HG02678 (cell line): Measurements from ENCODE around the gene ADGRB3.

Source experiments
- ATAC-seq: cut with Tn5 transposase; IDR thresholded peaks from one replicate; pipeline ENCODE4 v1.9.1; 2021; ENCODE audit warnings: mild to moderate bottlenecking, moderate library complexity; ENCODE audit not compliant: unreplicated experiment

ADGRB3 gene

DNA sequence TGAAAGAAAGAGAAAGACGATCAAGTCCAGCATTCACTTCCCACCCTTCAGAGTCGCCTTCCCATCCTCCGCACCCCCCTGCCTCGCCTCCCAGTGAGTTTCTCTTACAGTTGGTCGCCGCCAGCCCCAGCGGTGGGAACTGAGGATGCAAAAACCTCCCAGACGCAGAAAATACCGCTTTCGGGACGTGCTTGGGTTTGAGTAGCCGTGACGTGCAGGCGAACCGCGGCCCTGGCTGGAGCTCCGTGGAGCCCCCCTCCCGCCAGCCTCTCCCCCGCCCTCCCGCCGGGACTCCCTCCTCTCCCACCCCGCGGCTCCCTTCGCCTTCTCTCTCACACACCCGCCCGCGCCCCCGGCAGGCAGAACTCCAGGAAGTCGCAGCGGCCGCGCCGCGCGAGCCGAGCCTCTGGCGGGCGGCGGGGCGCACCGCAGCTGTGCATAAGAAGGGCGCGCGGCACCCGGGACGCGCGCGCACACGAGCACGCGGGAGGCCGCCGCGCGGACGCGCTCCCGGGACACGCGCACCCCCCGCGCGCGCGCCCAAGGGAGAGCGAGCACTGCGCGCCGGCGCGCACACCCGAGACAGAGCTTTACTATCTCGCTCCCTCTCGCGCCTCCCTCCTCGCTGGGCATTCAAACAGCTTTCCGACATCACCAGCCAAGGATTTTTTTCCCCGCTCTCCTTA, at the start of gene ADGRB3:
TSS of gene ADGRB3 (plus strand) at position 557 of the 686 bp plus-strand sequence. CDS start 3,394 bp downstream, outside the sequence.
- peak; percentile 77 for ATAC-seq

DNA sequence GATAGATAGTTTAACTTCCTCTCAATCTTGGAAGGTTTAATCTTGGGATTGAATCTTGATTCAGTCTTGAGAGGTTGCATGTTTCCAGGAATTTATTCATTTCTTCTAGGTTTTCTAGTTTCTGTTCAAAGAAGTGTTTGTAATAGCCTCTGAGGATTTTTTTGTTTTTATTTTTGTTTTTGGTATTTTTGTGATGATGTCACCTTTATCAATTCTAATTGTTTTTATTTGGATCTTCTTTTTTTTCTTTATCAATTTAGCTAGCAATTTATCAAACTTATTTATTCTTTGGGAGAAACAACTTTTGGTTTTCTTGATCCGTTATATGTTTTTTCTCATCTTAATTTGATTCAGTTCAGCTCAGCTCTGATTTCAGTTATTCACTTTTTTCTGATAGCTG, 41.5 kb upstream of the ADGRB3 start:
- no peak for ATAC-seq

DNA sequence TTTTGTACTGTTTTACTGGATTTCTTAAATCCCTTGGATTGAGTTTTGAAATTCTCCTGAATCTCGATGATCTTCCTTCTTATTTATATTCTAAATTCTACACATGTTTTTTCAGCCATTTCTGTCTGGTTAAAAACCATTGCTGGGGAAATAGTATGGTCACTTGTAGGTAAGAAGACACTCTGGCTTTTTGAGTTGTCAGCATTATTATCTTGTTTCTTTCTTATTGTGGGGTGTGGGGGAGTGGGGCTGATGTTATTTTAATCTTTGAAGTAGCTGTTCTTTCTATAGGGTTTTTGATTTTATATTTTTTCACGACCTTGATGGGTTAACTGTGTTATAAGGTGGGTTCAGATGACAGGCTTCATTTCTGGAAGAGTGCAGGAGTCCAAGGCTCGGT, 37.4 kb upstream of the ADGRB3 start:
- no peak for ATAC-seq

DNA sequence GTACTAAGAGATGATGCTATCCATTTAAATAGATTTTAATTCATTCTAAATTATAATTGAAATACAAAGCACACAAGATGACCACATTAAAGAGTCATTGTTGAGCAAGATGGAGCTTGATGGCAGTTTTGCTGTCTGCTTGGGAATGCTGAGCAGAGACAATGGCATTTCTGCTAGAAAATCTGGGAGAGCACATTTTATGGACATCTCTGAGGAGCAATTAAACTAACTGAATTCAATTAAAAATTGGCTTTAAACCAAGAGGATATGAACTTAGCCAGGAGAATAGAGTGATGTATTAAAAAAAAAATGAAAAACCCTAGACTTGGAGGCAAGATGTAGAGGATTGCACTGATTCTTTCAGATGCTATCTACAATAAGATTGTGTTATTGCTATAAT, 19.1 kb upstream of the ADGRB3 start:
- no peak for ATAC-seq

DNA sequence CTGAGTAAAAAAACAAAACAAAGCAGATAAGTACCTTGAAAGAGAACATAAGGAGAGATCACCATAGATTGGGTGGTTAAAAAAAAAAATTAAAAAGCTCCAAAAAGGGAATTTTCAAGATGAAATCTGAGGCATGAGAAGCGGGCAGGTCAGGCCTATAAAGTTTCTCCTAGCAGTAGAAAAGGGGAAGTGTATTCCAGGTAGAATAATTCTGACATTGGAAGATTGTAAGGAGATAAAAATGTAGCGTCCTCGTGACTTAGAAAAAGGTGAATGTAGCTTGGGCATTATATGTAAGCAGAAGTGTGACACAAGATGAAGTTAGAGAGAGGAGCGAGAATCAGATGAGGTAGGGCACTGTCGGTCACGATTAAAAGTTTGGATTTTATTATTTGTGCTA, 9.1 kb upstream of the ADGRB3 start:
- ATAC-seq, result no peak

DNA sequence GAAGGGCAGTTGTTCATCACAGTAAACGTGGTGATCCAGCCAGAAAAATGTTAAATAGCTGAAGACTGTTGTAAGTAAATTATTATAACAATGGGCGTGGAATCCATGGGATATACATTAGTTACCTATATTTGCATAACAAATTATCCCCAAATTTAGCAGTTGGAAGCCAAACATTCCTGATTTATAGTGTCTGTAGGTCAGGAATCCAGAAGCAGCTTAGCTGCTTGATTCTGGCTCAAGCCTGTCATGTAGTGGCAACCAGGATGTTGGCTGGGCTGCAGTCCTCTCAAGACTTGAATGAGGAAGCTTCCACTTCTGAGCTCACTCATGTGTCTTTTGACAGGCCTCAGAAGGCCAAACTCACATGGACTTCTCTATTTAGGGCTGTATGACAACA, 6.9 kb upstream of the ADGRB3 start:
- no peak for ATAC-seq

DNA sequence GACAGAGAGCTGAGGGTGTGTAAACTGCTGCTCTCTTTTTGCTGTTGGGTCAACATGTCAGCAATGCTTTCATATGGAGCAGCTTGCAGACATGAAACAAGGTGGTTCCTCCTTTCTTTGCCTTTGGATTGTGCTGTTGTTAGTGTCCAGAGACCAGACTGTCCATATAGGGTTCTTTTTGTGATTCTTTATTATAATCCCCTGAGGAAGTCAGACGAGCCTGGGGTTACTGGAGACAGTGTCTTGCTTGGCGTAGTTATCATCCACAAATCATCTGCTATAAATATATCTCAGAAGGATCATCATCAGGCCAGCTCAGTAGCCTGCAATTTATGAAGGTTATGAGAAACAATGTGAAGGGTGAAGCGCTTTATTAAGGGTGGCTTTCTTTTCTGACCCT, 2.3 kb upstream of the ADGRB3 start:
- no peak for ATAC-seq

DNA sequence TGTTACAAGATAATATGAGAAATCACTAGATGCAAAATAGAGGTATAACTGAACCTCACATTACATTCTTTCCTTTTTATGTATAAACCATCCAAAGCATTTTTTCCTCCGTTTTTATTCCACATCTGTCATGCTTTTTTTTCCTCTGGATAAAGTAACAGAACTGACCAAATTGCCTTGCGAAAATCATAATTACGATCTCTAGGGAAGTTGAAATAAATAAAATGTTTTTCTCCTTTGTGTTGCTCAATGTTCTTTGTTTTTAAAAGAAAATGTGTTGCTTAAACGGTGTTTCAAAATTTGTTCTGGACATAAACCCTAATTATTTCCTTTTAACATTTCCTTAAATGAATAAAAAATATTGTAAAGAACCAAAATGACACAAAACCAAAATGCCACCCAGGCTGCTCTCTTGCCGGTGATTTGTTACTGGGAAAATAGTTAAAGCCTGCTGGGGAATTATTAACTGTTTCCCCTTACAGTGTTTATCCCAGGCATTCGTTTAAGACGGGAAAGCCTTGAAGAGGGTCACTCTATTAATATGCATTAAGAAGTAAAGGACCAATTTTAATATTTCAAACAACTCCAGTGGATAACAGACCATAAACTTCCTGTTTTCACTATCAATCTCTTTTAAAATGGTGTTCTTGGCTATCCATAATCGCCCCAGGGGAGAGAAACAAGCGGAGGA, 1.7 kb upstream of the ADGRB3 start:
- no peak for ATAC-seq

DNA sequence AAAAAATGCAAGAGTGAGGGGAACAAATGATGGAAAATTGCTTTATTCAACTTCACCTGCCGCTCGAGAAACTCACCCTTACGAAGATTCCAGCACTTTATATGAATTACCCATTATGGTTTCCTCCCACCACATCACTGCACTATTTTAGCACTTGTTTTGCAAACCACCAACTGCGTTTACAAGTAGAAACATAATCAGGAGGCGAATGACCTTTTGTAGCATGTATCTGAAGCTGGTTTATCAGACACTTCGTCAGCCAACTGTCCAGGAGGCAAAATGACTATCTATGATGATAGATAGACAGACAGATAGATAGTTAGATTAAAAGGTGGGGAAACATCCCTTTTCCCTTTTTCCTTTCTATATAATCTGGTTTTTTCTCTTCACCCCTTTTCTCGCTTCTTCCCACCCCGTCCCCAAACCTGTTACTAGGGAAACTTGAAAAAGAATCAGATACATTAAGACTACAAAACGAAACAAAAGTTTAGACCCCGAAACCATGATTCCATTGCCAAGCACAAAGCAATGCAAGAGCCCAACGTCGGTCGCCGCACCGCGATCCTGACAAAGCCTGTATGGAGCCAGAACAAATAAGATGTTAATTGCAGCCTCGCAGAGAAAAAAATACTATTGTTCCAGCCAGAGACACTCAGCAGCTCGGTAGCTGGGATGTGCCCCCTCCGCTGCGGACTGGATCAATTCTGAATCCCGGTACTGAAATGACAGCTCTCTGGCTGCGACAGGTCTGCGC, 933 bp upstream of the ADGRB3 start:
- ATAC-seq, result peak; percentile 1

DNA sequence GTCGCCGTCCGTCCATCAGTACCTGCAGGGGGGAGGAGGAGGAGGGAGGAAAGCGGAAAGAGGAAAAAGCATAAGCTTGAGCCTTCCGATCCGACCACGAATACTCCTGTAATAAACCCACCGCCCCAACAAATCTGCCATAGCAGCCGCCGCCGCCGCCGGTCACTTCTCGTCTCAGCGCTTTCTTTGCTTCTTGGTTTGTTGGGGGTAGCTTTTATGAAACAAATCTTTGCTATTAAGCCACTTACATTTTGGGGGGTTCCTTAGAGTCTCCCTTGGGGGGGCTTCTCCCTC, 277 bp downstream of the ADGRB3 start:
- ATAC-seq, result peak; percentile 4

DNA sequence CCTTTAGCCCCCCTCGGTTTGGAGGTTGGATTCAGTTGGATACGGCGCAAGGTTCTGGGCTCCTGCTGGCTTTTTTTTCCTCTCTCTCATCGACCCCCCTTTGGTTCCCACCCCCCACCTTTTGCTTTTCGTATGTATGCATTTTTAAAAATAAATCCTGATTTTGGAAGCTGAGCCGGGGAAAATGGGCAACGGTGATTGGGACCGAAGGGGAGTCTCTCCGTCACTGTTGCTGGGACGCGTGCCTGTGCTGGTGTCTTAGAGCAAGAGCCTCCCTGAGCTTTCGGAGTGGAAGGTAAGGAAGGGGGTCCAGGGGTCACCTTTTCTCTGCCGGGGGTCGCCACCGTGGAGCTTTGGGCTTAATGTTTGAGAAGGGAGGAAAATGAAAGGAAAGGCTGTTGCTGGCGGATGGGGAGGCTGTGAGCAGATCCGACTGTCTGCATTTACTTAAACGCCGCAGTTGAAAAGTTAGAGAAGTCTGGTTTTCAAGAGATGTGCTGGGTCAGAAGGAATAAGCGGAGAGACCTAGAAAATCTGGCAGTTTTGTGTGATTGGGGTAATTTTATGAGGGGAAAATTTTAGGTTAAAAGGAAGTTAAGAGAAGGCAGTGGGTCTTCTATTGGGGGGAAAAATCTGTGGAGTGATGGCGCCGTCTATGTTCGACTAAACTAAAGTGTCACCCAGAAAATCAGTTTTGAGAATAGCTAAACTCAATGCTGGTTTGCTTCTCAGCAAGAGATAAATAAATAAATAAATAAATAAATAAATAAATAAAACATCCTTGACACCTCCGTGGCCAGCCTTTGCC, 828 bp downstream of the ADGRB3 start:
- no peak for ATAC-seq

DNA sequence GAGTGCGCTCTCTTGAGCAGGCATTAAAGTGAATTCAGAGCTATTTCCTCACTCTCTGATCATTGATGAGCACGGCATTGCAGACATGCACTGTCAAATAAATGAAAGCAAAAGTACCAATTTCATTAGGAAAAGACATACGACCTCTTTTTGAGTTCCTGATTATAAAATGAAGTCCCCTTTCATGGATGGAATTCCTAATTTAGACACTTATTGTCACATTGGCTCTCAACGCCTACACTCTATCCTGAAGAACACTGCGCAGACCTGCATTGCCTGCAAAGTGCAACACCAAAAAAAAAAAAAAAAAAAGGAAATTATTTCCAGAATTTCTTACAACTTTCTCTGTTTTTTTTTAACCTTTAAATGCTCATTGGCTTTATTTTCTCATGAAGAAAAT, 1.6 kb downstream of the ADGRB3 start:
- ATAC-seq, result no peak

DNA sequence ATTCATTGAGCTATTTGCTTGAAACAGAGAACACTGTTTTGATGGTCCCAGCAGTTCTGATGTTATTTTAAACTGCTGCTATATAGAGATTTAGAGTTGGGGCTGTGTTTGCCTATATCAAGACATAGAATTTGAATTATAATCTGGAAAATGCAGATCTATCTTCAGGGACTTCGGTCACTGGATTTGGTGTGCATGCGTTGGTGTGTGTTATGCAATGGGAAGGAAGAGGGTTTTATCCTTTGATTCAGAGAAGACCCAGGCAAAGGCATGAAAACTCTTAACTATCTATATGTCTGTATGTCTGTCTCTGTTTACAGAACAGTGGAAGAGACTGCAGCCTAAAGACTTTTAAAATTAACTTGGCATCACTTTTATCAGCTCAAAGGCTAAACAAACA, 2.0 kb downstream of the ADGRB3 start:
- no peak for ATAC-seq

DNA sequence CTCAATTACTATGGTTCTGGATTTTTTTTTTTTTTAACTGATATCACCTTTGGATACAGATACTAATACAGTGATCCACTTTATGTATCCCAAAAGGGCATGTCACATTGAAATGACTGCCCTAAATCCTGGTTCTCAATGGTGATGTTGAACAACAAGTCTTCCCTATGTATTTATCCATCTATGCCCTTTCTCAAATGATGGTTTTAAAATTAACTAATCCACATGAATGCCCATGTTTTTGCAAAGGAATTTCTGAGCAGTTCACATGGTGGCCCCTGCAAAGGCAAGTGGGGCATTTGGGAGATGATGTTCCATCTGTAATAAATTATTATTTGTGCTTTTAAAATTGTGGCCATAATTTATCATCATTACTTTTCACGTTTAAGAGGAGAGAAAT, 2.7 kb downstream of the ADGRB3 start:
- ATAC-seq, result no peak

DNA sequence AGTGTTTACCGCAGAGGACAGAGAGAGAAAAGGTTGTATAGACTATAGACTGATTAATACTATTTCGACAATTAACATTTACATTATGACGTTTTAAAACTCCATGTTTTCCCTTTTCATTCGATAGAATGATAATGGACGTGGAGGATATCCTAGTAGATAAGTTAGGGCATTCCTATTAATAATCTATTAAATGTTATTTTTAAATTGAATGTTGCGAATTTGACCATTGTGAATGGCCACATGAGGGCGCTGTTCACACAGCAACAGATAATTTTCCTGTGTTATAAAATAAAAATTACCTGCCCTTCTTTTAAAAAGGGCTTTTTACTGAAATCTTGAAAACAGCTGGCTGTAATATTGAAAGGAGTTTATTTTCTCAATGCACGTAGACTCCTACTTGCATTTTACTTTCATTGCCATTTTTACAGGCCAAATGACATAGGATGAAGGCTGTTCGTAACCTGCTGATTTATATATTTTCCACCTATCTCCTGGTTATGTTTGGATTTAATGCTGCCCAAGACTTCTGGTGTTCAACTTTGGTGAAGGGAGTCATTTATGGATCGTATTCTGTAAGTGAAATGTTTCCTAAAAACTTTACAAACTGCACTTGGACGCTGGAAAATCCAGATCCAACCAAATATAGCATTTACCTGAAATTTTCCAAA, 3.3 kb downstream of the ADGRB3 start:
- ATAC-seq, result no peak

DNA sequence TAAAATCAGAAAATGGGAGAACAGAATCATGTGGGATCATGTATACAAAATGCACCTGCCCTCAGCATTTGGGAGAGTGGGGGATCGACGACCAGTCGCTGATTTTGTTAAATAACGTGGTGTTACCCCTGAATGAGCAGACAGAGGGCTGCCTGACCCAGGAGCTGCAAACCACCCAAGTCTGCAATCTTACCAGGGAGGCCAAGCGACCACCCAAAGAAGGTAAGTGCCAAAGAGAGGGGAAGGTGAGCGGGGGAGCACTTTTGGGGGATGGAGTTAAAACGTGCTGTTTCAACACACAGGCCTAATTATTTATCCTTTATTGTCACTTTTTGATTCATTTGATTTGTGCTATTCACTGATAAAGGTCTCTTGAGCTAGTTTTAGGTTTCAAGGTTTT, 4.1 kb downstream of the ADGRB3 start:
- no peak for ATAC-seq

DNA sequence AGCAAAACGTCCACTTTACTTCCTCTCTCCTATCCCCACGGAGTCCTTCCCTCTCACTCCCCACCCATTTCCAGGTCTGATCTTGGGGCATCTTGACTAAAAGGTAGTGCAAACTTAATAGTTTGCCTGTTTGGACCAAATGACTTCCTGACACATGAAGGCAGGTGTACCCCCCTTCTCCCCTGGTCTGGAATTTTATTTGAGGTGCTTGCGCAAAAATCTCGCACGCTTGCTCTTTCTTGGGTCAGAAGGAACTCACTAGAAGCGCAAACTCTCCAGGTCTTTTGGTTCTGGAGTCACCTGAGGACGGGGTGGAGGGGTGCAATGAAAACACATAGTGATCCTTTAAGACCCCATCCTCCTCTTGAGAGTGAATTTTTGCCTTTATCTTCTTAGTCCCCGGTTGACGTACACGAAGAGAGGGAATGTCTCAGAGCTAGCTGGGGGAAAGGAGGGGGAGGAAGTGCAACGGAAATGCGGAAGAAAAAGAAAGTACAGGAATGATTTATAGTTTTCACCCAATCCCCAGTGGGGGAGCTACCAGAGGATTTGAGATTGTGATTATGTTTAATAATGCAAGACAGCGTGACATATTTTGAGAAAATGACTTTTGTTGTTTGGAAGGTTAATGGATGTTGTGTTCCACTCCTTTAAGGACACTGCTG, 4.9 kb downstream of the ADGRB3 start:
- no peak for ATAC-seq

DNA sequence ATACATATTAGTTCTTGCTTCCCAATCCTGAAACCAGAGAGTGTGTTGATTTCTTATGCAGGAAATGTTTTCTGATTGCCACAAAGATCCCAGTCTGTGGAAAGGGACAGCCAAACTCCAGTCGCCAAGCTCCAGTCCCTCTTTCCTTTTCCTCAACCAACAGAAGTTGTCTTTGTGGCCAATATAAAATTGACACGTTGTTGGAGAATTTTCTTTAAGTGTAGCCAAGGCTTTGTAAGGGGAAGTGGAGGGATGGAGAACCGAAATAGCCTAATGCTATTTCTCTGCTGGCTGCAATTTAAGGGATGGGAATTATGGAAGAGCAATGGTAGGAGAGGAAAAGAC, 5.4 kb downstream of the ADGRB3 start:
- no peak for ATAC-seq

DNA sequence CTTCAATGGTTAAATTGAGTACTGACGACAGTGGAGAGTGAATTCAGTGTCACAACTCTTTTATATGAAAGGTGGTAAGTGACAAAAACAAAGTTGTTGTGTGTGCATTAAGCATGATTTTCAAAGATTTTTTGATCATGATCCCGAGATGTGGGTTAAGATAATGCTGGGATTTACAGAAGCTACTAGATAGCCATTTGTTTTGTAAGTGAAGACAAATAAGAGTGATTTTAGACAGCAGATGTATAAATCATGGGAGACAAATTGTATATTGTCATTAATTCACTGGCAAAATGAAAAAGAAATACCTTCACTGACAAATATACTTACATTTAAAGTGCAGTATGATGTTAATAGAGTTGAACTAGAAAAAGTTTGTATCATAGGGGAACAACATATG, 6.1 kb downstream of the ADGRB3 start:
- ATAC-seq, result no peak

DNA sequence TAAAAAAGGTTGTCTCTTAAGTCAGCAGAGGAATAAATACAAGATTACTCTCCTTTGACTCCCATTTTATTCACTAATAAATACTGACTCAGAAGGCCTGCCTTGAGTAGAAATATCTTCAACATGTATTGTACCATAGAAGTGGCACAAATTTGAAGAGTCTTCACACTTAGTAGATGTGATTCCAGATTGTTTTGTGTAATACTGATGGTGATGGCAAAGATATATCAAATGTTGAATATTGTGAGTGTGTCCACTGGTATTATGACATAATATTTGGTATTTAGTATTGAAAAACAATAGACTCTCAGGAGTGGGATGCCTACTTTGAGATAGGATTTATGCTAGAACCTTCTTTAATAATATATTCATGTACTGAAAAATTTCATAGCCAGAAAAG, 7.0 kb downstream of the ADGRB3 start:
- no peak for ATAC-seq
